Endothelial cell of umbilical vein (primary cell): ENCODE measurements around the gene CYP27C1. TPM values are rescaled to one million over a fixed set of nuclear protein-coding genes. Genes with fewer than 3 reads are reported as not detected.

Source experiments
- BruUV-seq: library from RNA; stranded (reverse); fragments of 400-500 nt; replicated peaks from 2 replicates; lab custom pipeline; 2021; lab: Mats Ljungman, UMichigan
- CTCF ChIA-PET: fragments of 300-600, 350-600 bp; sonication (Branson Sonifier 250); formaldehyde crosslinking; loops from one replicate; lab custom pipeline; 2021; ENCODE audit warnings: antibody characterized with exemption, inconsistent platforms; lab: Charles Lee
- POLR2A ChIA-PET: fragments of 300-600, 350-600 bp; sonication (Branson Sonifier 250); formaldehyde crosslinking; loops from one replicate; lab custom pipeline; 2021; ENCODE audit warnings: antibody characterized with exemption, inconsistent platforms; lab: Charles Lee
- DNase-seq: peaks from one replicate; pipeline ENCODE4 v3.0.0-alpha.2; 2011; ENCODE audit warnings: low read depth, low spot score
- FAIRE-seq: peaks from 2 replicates; lab custom pipeline; 2011; peaks lifted over from hg19 to GRCh38; lab: Jason Lieb, UNC
- H2AFZ ChIP-seq: 2 replicates; pipeline ENCODE4 v1.6.0; 2012; ENCODE audit warnings: low read depth, low read length, control low read depth, inconsistent platforms
- H3K27ac ChIP-seq: 2 replicates; pipeline ENCODE4 v1.5.1; 2011; ENCODE audit warnings: low read depth, mild to moderate bottlenecking, control low read depth, low read length, moderate library complexity; ENCODE audit not compliant: insufficient read depth
- H3K27me3 ChIP-seq, 2 experiments: 2 replicates each; pipeline versions ENCODE4 v1.6.0 to v1.6.1; 2011; ENCODE audit warnings: low read length in 2 of 2, mixed read lengths in 1 of 2; ENCODE audit not compliant: control insufficient read depth in 2 of 2, insufficient read depth in 2 of 2
- H3K36me3 ChIP-seq, 2 experiments: 2 replicates in 1 of 2; 3 replicates in 1 of 2; pipeline ENCODE4 v1.5.1; 2011; ENCODE audit warnings: low read length in 2 of 2, mild to moderate bottlenecking in 1 of 2, moderate library complexity in 1 of 2; ENCODE audit not compliant: control insufficient read depth in 2 of 2, insufficient read depth in 2 of 2; ENCODE audit errors: extremely low read depth in 1 of 2
- H3K4me1 ChIP-seq: 3 replicates; pipeline ENCODE4 v1.5.1; 2011; ENCODE audit warnings: mild to moderate bottlenecking, low read length; ENCODE audit not compliant: control insufficient read depth, insufficient read depth; ENCODE audit errors: extremely low read depth
- H3K4me2 ChIP-seq: 2 replicates; pipeline ENCODE4 v1.6.1; 2011; ENCODE audit warnings: low read length, control low read depth, mixed read lengths; ENCODE audit not compliant: insufficient read depth
- H3K4me3 ChIP-seq, 3 experiments: fragments of 200-600 bp in 1 of 3; sonication (generic), shearing (Covaris generic) in 1 of 3; replicated peaks in 1 of 3; 2 replicates each; pipeline ENCODE4 v1.5.1; 2011 to 2016; ENCODE audit warnings: control low read depth in 3 of 3, low read length in 3 of 3, mild to moderate bottlenecking in 2 of 3, inconsistent platforms in 1 of 3, low read depth in 1 of 3, moderate library complexity in 1 of 3; ENCODE audit not compliant: insufficient read depth in 1 of 3
- H3K79me2 ChIP-seq: 2 replicates; pipeline ENCODE4 v1.6.0; 2012; ENCODE audit warnings: low read length, inconsistent platforms; ENCODE audit not compliant: control insufficient read depth, insufficient read depth
- H3K9ac ChIP-seq: replicated peaks from 2 replicates; pipeline ENCODE3; 2011; ENCODE audit warnings: low read length, control low read depth; ENCODE audit not compliant: insufficient read depth; ENCODE audit errors: extremely low read depth
- H3K9me1 ChIP-seq: replicated peaks from 3 replicates; pipeline ENCODE4 v1.6.0; 2011; ENCODE audit warnings: mild to moderate bottlenecking, low read length; ENCODE audit not compliant: control insufficient read depth, insufficient read depth; ENCODE audit errors: extremely low read depth
- H3K9me3 ChIP-seq: replicated peaks from 2 replicates; pipeline ENCODE4 v1.5.1; 2012; ENCODE audit warnings: low read length, inconsistent platforms; ENCODE audit not compliant: control insufficient read depth, insufficient read depth
- H4K20me1 ChIP-seq: replicated peaks from 2 replicates; pipeline ENCODE3; 2011; ENCODE audit warnings: mild to moderate bottlenecking, low read length; ENCODE audit not compliant: control insufficient read depth, insufficient read depth; ENCODE audit errors: extremely low read depth
- POLR2A ChIP-seq: IDR thresholded peaks from 2 replicates; pipeline ENCODE4 v1.6.1; 2012; ENCODE audit warnings: low read depth, mild to moderate bottlenecking, control low read depth, low read length
- dilution Hi-C: fragments of 300-500 bp; cut with MboI; formaldehyde crosslinking; loops from one replicate; pipeline ENCODE4 v1.15.0; 2019; ENCODE audit warnings: low sequenced_read_pairs; ENCODE audit not compliant: extremely low pct_ligation_motif_present
- intact Hi-C: fragments of 100-400 bp; cut with micrococcal nuclease; formaldehyde crosslinking; loops from one replicate; pipeline ENCODE4 v1.10.0; 2022
- polyA plus RNA-seq, 4 experiments: library from polyadenylated mRNA; depleted of rRNA in 3 of 4; stranded (reverse) in 3 of 4; unstranded in 1 of 4; fragments of >200 nt; gene quantifications; 2 replicates each; pipeline versions ENCODE4 v1.2.1 to v1.2.3, GENCODE V29; 2011 to 2012; ENCODE audit warnings: missing spikeins in 1 of 4
- small RNA-seq: library from RNA; depleted of rRNA; stranded (forward); fragments of <200 nt; gene quantifications from one replicate; pipeline ENCODE3, GENCODE V24; 2012; ENCODE audit warnings: low replicate concordance, low read depth; ENCODE audit not compliant: insufficient read depth, insufficient read length
- total RNA-seq: library from RNA; stranded (reverse); gene quantifications from 2 replicates; pipeline ENCODE4 v1.2.3, GENCODE V29; 2021

CYP27C1 gene
- total and polyA plus RNA-seq, 2 donors (not counting 3 experiments of a cell fraction or from before 2014, with no cell fraction given): not detected

GRCh38 chr2:127134235-127134634, 85.9 kb downstream of the CYP27C1 start:
- dilution Hi-C loops (no loop called here), intact Hi-C loops (no loop called here)
- BruUV-seq: no TSS peak
- Histone ChIP-seq H3K4me1 (no peaks in the 10 kb centered on the region), H3K9ac (no peak overlapping the region), H3K9me1 (no peaks in the 10 kb centered on the region), H2AFZ (no peak overlapping the region), H3K9me3 (no peaks in the 10 kb centered on the region), H3K27ac (no peak overlapping the region), H3K4me2 (no peak overlapping the region), H3K36me3 (no peaks in the 10 kb centered on the region), H4K20me1 (no peaks in the 10 kb centered on the region), H3K27me3 (peaks cover 3% of the 10 kb centered on the region in 2 experiments), H3K79me2 (no peaks in the 10 kb centered on the region), H3K4me3 (no peak overlapping the region)
- TF ChIP-seq POLR2A: no peak
- POLR2A ChIA-PET: no interaction called here
- CTCF ChIA-PET: interaction anchor here (1.8 kb wide), 1 partner anchor 12 kb away, joined by 4 read pairs; no protein-coding TSS in a partner anchor
- FAIRE-seq (no peak), DNase-seq (no peak)

Small RNA genes lying within 50 kb of the gene (small RNA-seq; reads per million reads assigned to genes)
- gene NIFKP9: not detected

Other genes starting within 250 kb of the CYP27C1 start
- 36.9 and 41.1 TPM in 2 replicates for gene BIN1, start 113.1 kb downstream of the CYP27C1 start, total RNA-seq
- gene BIN1, start 113.1 kb downstream of the CYP27C1 start, polyA plus RNA-seq: 25.8 and 26.3 TPM in 2 replicates
- gene ERCC3, start 73.8 kb upstream of the CYP27C1 start, total RNA-seq: 46.6 and 47.3 TPM in 2 replicates
- 35.2 and 40.7 TPM in 2 replicates for gene ERCC3, start 73.8 kb upstream of the CYP27C1 start, polyA plus RNA-seq
- gene MAP3K2, start 167.7 kb upstream of the CYP27C1 start, total RNA-seq: 20.5 and 25.7 TPM in 2 replicates
- 2.6 and 3.4 TPM in 2 replicates for gene MAP3K2, start 167.7 kb upstream of the CYP27C1 start, polyA plus RNA-seq
- not detected in 2 replicates for gene PROC, start 198.1 kb upstream of the CYP27C1 start, total RNA-seq
- gene PROC, start 198.1 kb upstream of the CYP27C1 start, polyA plus RNA-seq: 0.06 TPM in 1 of 2 replicates, not detected in the other